Kidney (tissue), 14 donors: Measurements from ENCODE around the gene SF3A2. TPM values are rescaled to one million over a fixed set of nuclear protein-coding genes. Genes with fewer than 3 reads are reported as not detected.

Source experiments
- DNase-seq, 5 donors: peaks; one replicate each; pipeline ENCODE4 v3.0.0-alpha.2; 2013 to 2020
- FAIRE-seq: peaks from 2 replicates; lab custom pipeline; 2012; peaks lifted over from hg19 to GRCh38; lab: Jason Lieb, UNC
- H3K27ac ChIP-seq, 2 donors: one replicate each; pipeline ENCODE4 v1.7.0; 2013; ENCODE audit warnings: low read depth in 2 of 2, low read length in 2 of 2, inconsistent platforms in 1 of 2
- H3K27me3 ChIP-seq: one replicate; pipeline ENCODE4 v1.7.1; 2013; ENCODE audit warnings: low read length, inconsistent platforms; ENCODE audit not compliant: control insufficient read depth, insufficient read depth
- H3K36me3 ChIP-seq, 3 donors: one replicate each; pipeline versions ENCODE4 v1.7.0 to v1.7.1; 2013; ENCODE audit warnings: low read length in 3 of 3, control low read depth in 1 of 3, inconsistent platforms in 1 of 3; ENCODE audit not compliant: insufficient read depth in 3 of 3, control insufficient read depth in 2 of 3
- H3K4me1 ChIP-seq, 3 donors: one replicate each; pipeline versions ENCODE4 v1.7.0 to v1.7.1; 2013; ENCODE audit warnings: low read length in 3 of 3, inconsistent platforms in 1 of 3, low read depth in 1 of 3; ENCODE audit not compliant: control insufficient read depth in 2 of 3, insufficient read depth in 2 of 3
- H3K4me3 ChIP-seq, 3 donors: one replicate each; pipeline versions ENCODE4 v1.7.0 to v1.8.1; 2013; ENCODE audit warnings: low read length in 3 of 3, control low read depth in 1 of 3, inconsistent platforms in 1 of 3
- H3K9ac ChIP-seq, 3 donors: one replicate each; pipeline versions ENCODE4 v1.7.0 to v1.7.1; 2013; ENCODE audit warnings: low read length in 3 of 3, control low read depth in 1 of 3, inconsistent platforms in 1 of 3
- H3K9me3 ChIP-seq, 3 donors: one replicate each; pipeline versions ENCODE4 v1.7.0 to v1.7.1; 2013; ENCODE audit warnings: low read length in 3 of 3, control low read depth in 1 of 3, inconsistent platforms in 1 of 3; ENCODE audit not compliant: control insufficient read depth in 2 of 3, insufficient read depth in 1 of 3
- CTCF ChIP-seq: IDR thresholded peaks from 3 replicates; pipeline ENCODE4 v1.5.1; 2012; ENCODE audit warnings: mild to moderate bottlenecking, moderate library complexity, borderline replicate concordance; ENCODE audit not compliant: insufficient read depth; ENCODE audit errors: extremely low read depth
- intact Hi-C: fragments of 100-400 bp; cut with DNase I; formaldehyde crosslinking; loops from one replicate; pipeline ENCODE4 v1.11.1; 2022
- polyA plus RNA-seq: library from polyadenylated mRNA; stranded (reverse); fragments of 350-450 nt; fragmentation: Illumina TruSeq; extraction: RNeasy Lipid Tissue Mini Kit (QIAGEN cat#74804); gene quantifications from one replicate; pipeline ENCODE4 v1.2.3, GENCODE V29; 2014; ENCODE audit warnings: low read depth, low replicate concordance; ENCODE audit not compliant: insufficient read depth
- total RNA-seq: library from RNA; stranded (reverse); fragmentation: NEBNext Ultra II Directional; extraction: Animal tissue kit (Norgen Biotek cat#: 25700); gene quantifications from one replicate; pipeline ENCODE4 v1.2.1, GENCODE V29; 2021
- donor health status: control.
- donor health status: control.
- donor health status: control.
- donor health status: control.
- donor health status: control.
- donor health status: DM: yes; HTN: yes; CAD: no.
- donor health status: Normal renal cell carcinoma (clear cell type).

SF3A2 gene
- total and polyA plus RNA-seq, 2 donors from 2014 or later, result 25.7 to 64.1 TPM

DNA sequence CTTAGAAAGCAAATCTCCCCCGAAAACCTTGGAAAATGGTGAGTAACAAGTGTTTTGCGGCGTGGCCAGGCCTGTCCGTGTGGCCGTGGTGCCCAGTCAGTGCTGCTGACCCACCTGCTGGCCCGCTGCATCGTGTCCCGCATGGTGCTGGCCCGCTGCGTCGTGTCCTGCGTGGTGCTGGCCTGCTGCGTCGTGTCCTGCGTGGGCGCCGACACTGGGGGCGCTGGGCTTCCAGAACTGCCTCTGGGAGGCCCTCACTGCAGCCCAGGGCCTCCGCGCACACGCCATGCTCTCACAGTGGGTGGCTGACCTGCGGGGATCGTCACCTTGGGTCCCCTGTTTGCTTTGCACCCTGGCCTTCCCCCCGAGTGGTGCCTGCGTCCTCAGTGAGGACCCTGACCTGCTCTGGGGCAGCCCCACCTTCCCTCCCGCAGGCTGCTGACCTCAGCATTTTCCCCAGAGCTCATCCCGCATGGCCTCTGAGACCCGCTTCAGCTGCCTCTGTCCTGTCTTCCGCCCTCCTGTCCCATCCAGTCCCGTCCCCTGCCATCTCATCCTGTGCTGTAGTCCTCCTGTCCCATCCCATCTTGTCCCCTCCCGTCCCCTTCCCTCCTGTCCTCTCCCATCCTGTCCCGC, 11.1 kb upstream of the SF3A2 start:
- Histone ChIP-seq H3K9ac (no peak overlapping the region), H3K4me3 (no peak overlapping the region), H3K9me3 (no peaks in the 10 kb centered on the region), H3K4me1 (peaks cover 0 to 11% (median 0%) of the 10 kb centered on the region in 3 donors), H3K27ac (no peak overlapping the region), H3K36me3 (peaks cover 0 to 11% (median under 1%) of the 10 kb centered on the region in 3 donors), H3K27me3 (no peaks in the 10 kb centered on the region)
- TF ChIP-seq CTCF, result no peak
- FAIRE-seq (no peak), DNase-seq (no peak)
- intact Hi-C loops, result no loop called here

DNA sequence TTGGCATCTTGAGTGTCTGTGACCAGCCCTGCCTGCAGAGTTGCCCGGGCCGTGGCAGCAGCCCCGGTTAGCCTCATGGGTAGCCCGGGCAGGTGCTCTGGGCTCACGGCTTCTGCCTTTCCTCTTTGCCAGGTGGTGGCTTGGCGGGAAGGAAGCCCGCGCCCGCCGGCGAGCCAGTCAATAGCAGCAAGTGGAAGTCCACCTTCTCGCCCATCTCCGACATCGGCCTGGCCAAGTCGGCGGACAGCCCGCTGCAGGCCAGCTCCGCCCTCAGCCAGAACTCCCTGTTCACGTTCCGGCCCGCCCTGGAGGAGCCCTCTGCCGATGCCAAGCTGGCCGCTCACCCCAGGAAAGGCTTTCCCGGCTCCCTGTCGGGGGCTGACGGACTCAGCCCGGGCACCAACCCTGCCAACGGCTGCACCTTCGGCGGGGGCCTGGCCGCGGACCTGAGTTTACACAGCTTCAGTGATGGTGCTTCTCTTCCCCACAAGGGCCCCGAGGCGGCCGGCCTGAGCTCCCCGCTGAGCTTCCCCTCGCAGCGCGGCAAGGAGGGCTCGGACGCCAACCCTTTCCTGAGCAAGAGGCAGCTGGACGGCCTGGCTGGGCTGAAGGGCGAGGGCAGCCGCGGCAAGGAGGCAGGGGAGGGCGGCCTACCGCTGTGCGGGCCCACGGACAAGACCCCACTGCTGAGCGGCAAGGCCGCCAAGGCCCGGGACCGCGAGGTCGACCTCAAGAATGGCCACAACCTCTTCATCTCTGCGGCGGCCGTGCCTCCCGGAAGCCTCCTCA, 10.4 kb upstream of the SF3A2 start:
- Histone ChIP-seq H3K27me3 (no peaks in the 10 kb centered on the region), H3K27ac (no peak overlapping the region), H3K36me3 (peaks cover 0 to 11% (median 0%) of the 10 kb centered on the region in 3 donors), H3K9ac (no peak overlapping the region), H3K4me1 (peaks cover 0 to 10% (median 0%) of the 10 kb centered on the region in 3 donors), H3K4me3 (no peak overlapping the region), H3K9me3 (no peaks in the 10 kb centered on the region)
- TF ChIP-seq CTCF, result no peak
- DNase-seq (no peak), FAIRE-seq (no peak)
- intact Hi-C loops, result no loop called here

DNA sequence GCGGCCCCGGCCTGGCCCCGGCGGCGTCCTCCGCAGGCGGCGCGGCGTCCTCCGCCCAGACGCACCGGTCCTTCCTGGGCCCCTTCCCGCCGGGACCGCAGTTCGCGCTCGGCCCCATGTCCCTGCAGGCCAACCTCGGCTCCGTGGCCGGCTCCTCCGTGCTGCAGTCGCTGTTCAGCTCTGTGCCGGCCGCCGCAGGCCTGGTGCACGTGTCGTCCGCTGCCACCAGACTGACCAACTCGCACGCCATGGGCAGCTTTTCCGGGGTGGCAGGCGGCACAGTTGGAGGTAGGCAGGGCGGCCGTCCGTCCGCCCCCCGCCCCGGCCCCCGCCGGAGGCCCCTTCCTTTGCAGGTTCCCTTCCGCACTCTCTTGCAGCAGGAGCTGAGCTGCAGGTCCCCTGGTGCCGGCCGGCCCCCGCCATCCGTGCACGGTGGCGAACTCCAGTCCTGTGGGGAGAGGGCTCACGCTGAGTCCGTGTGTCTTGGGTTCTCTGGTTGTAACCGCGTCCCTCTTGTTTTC, 9.7 kb upstream of the SF3A2 start:
- intact Hi-C loops, result no loop called here
- Histone ChIP-seq H3K27me3 (no peaks in the 10 kb centered on the region), H3K36me3 (peaks cover 0 to 11% (median 3%) of the 10 kb centered on the region in 3 donors), H3K4me1 (peaks cover 0 to 7% (median 0%) of the 10 kb centered on the region in 3 donors), H3K9me3 (no peaks in the 10 kb centered on the region), H3K4me3 (no peak overlapping the region), H3K27ac (no peak overlapping the region), H3K9ac (no peak overlapping the region)
- FAIRE-seq, result no peak
- no peak for DNase-seq
- TF ChIP-seq CTCF, result no peak
